Testis (tissue), 3 donors: ENCODE measurements around the gene NEU1. TPM values are rescaled to one million over a fixed set of nuclear protein-coding genes. Genes with fewer than 3 reads are reported as not detected.

Source experiments
- DNase-seq: peaks from one replicate; pipeline ENCODE4 v3.0.0-alpha.2; 2019
- H3K27ac ChIP-seq, 2 donors: fragments of 200-600 bp; sonication (generic); one replicate each; pipeline ENCODE4 v1.5.1; 2019
- H3K27me3 ChIP-seq: fragments of 200-600 bp; sonication (generic); one replicate; pipeline ENCODE4 v1.5.1; 2019
- H3K36me3 ChIP-seq: fragments of 200-600 bp; sonication (generic); one replicate; pipeline ENCODE4 v1.5.1; 2017; ENCODE audit warnings: low read depth; ENCODE audit errors: missing control alignments
- H3K4me1 ChIP-seq: fragments of 200-600 bp; sonication (generic); one replicate; pipeline ENCODE4 v1.5.1; 2019
- H3K4me3 ChIP-seq, 2 donors: fragments of 200-600 bp; sonication (generic); one replicate each; pipeline ENCODE4 v1.5.1; 2017 to 2019
- H3K9me3 ChIP-seq: fragments of 200-600 bp; sonication (generic); one replicate; pipeline ENCODE4 v1.5.1; 2017
- POLR2A ChIP-seq: fragments of 450-650 bp; IDR thresholded peaks from one replicate; pipeline ENCODE4 v1.6.1; 2017; ENCODE audit warnings: antibody characterized with exemption, mild to moderate bottlenecking, moderate library complexity
- WGBS, 2 donors: methylation state at CpG; one replicate each; pipeline ENCODE4 v1.1.5; 2018; 5-methylcytosine and 5-hydroxymethylcytosine counted together
- intact Hi-C: fragments of 100-400 bp; cut with DNase I; formaldehyde crosslinking; loops from one replicate; pipeline ENCODE4 v1.15.1; 2023; ENCODE audit warnings: low total_unique reads
- polyA plus RNA-seq: library from polyadenylated mRNA; stranded (reverse); fragments of 350-450 nt; fragmentation: Illumina TruSeq; extraction: RNeasy Lipid Tissue Mini Kit (QIAGEN cat#74804); gene quantifications from one replicate; pipeline ENCODE4 v1.2.3, GENCODE V29; 2014; ENCODE audit warnings: low read depth, low replicate concordance; ENCODE audit not compliant: insufficient read depth
- total RNA-seq, 2 donors: library from RNA; depleted of rRNA; stranded (reverse); fragments of >200 nt; gene quantifications; one replicate each; pipeline ENCODE4 v1.2.3, GENCODE V29; 2016
- TF ChIP-seq, protein P1 (sequence below), 3 experiments: fragments of 450-650 bp in 2 of 3; fragments of 200-600 bp in 1 of 3; sonication (generic) in 1 of 3; IDR thresholded peaks; one replicate each; pipeline ENCODE4 v1.5.1; 2016 to 2019; ENCODE audit warnings: antibody characterized with exemption in 3 of 3, mild to moderate bottlenecking in 2 of 3, moderate library complexity in 1 of 3

The NEU1 gene
- total and polyA plus RNA-seq, 3 donors from 2014 or later: 27.4 to 65.9 (median 31.7) TPM

DNA sequence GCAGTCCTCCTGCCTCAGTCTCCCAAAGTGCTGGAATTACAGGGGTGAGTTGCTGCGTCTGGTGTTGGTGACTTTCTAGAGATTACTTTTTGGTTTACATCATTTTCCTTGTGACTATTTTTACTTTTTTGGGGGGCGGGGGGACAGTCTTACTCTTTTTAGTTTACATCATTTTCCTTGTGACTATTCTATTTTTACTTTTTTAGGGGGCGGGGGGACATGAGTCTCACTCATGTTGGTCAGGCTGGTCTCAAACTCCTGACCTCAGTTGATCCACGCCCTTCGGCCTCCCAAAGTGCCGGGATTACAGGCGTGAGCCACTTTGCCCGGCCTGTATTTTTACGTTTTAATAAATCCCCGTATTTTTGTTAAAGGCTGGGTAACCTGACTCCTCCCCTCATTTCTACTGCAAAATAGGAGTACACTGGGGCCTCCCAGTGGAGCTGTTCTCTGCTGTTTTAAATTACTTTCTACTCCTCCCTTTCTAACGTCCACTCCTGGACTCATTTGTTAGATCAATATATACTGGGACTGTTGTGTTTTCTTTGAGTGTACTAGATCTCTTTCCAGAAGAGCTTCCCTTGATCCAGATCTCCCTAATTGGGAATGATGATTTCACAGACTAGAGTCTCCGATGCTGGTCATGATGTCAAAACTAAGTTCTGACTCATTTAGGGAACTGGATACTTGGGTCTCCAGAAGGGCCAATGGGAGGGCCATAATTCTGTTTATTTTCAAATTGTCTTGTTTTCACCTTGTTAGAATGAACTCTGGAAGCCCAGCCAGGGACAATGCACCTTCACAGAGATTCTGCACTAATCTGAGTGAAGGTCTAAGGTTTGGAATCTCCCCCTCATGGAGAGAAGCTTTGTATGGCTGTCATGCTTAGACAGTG, 25.9 kb downstream of the NEU1 start:
- Histone ChIP-seq H3K4me1 (peaks cover 20% of the 10 kb centered on the region), H3K27me3 (no peaks in the 10 kb centered on the region), H3K4me3 (no peak overlapping the region), H3K9me3 (no peaks in the 10 kb centered on the region), H3K27ac (peak overlapping the region; percentile 40 to 97), H3K36me3 (no peaks in the 10 kb centered on the region)
- no peak for TF ChIP-seq POLR2A
- TF ChIP-seq, protein P1, sequence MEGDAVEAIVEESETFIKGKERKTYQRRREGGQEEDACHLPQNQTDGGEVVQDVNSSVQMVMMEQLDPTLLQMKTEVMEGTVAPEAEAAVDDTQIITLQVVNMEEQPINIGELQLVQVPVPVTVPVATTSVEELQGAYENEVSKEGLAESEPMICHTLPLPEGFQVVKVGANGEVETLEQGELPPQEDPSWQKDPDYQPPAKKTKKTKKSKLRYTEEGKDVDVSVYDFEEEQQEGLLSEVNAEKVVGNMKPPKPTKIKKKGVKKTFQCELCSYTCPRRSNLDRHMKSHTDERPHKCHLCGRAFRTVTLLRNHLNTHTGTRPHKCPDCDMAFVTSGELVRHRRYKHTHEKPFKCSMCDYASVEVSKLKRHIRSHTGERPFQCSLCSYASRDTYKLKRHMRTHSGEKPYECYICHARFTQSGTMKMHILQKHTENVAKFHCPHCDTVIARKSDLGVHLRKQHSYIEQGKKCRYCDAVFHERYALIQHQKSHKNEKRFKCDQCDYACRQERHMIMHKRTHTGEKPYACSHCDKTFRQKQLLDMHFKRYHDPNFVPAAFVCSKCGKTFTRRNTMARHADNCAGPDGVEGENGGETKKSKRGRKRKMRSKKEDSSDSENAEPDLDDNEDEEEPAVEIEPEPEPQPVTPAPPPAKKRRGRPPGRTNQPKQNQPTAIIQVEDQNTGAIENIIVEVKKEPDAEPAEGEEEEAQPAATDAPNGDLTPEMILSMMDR (IDR thresholded peaks at IDR 0.05): no peak
- no peak for DNase-seq
- intact Hi-C loops: no loop called here
- WGBS, 2 donors: 21 to 33% methylated on average over 12 of the region's 12 CpGs

GRCh38 chr6:31836047-31836473, 26.6 kb downstream of the NEU1 start:
- no peaks in the 10 kb centered on the region for H3K36me3 ChIP-seq
- peak overlapping the region; percentile 40 to 97 for H3K27ac ChIP-seq
- no peaks in the 10 kb centered on the region for H3K27me3 ChIP-seq
- peak overlapping the region in 1 of 2 donors; percentile 89 for H3K4me3 ChIP-seq
- H3K9me3 ChIP-seq: no peaks in the 10 kb centered on the region
- no peak for DNase-seq
- peaks cover 26% of the 10 kb centered on the region for H3K4me1 ChIP-seq
- TF ChIP-seq, protein P1 (IDR thresholded peaks at IDR 0.05): no peak
- no peak for TF ChIP-seq POLR2A
- intact Hi-C loops: no loop called here
- WGBS, 2 donors: 10 to 13% methylated on average over 14 of the region's 14 CpGs

DNA sequence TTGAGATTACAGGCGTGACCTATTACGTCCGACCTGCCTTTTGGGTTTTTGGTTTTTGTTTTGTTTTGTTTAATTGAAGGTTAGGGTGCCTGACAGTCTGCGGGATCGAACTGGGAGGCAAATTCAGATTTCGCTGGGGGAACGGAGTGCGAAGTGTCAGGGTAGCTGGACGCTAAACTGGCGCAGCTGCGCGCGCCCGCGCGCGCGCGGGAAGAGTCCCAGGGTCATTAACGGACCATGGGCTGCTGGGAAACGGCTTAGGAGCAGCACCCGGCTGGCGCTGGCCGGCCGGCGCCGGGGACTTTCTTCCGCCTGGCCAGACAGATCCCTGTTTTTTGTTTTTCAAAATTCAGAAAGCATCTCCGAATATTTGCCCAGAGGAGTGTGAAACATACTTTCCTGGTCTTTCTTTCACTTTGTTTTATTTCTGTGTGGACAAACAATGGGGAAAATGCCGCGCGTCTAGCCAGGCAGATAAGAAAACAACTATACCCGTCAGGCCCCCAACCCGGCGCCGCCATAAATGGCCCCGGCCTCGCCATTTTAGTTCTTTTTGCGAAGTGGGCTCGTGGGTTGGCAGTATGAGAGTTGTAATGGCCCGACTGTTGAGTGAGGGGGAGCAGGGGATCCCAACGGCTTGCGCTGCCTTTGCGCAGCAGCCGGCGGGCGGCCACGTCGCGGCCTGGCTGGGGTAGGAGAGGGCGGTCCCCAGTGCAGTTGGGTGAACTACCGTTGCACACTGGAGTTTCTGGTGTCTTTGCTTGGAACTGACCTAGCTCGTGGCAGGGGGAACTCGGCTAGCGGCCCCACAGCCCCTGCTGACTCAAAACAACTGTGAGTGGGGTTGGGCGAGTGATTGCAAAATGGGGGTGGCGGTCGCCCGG, 28.0 kb downstream of the NEU1 start:
- Histone ChIP-seq H3K36me3 (no peaks in the 10 kb centered on the region), H3K27me3 (no peaks in the 10 kb centered on the region), H3K4me3 (peak overlapping the region; percentile 89 to 93), H3K4me1 (peaks cover 27% of the 10 kb centered on the region), H3K9me3 (no peaks in the 10 kb centered on the region), H3K27ac (peak overlapping the region; percentile 97 to 98)
- WGBS, 2 donors: 0% methylated on average over 46 to 59 of the region's 59 CpGs
- TF ChIP-seq, protein P1 (IDR thresholded peaks at IDR 0.05): peak in 1 of 3 experiments; percentile 7
- no peak for TF ChIP-seq POLR2A
- peak; percentile 95 for DNase-seq
- intact Hi-C loops: loop anchor here (5.0 kb wide), 1 partner anchor 152 kb away; the partner anchor contains the start of gene LY6G5C

DNA sequence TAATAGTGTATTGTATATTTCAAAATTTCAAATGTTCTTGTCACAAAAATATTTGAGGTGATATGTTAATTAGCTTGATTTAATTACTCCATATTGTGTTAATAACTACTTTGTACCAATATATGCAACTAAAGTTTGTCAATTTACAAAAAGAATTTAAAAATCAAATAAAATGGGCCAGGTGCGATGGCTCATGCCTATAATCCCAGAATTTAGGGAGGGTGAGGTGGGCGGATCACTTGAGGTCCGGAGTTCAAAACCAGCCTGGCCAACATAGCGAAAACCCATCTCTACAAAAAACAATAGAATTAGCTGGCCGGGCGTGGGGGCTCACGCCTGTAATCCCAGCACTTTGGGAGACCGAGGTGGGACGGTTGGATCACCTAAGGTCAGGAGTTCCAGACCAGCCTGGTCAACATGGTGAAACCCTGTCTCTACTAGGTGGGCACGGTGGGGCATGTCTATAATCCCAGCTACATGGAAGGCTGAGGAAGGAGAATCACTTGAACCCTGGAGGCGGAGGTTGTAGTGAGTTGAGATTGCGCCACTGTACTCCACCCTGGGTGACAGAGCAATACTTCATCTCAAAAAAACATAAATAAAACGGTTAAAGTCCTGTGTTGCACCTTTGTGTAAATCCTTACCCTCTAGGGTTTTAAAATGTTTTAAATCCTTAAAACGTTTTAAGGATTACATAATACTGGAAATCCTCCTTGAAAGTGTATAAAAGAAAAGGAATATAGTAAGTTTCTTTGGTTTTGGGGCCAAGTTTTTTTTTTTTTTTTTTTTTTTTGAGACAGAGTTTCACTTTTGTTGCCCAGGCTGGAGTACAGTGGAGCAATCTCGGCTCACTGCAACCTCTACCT, 31.0 kb downstream of the NEU1 start:
- H3K9me3 ChIP-seq: no peaks in the 10 kb centered on the region
- DNase-seq: no peak
- intact Hi-C loops: loop anchor here (5.0 kb wide), 1 partner anchor 149 kb away; the partner anchor contains the start of gene LY6G5C
- H3K4me1 ChIP-seq: peaks cover 17% of the 10 kb centered on the region
- no peaks in the 10 kb centered on the region for H3K27me3 ChIP-seq
- peak overlapping the region in 1 of 2 donors; percentile 14 for H3K27ac ChIP-seq
- 84 to 85% methylated on average over 15 of the region's 15 CpGs for WGBS, 2 donors
- no peaks in the 10 kb centered on the region for H3K36me3 ChIP-seq
- TF ChIP-seq, protein P1 (IDR thresholded peaks at IDR 0.05): no peak
- TF ChIP-seq POLR2A: no peak
- no peak overlapping the region for H3K4me3 ChIP-seq
